ENCODE measurements around the gene SMIM44.

Gene SMIM44

GRCh38 chr19:3524904-3525451 lies 41.7 kb upstream of the SMIM44 start:
- no peaks in the 10 kb centered on the region for H3K4me1 ChIP-seq (ENCODE audit: control insufficient read depth, insufficient read depth, low read length, unreplicated experiment)
- no peaks in the 10 kb centered on the region for H3K36me3 ChIP-seq (ENCODE audit: insufficient read depth, low read length)
- H3K79me2 ChIP-seq (ENCODE audit: control insufficient read depth, insufficient read depth, low read length, unreplicated experiment): peaks cover 7% of the 10 kb centered on the region
- H3K27ac ChIP-seq (ENCODE audit: low read depth, low read length): no peak overlapping the region
- H3K27me3 ChIP-seq (ENCODE audit: insufficient read depth, low read length): no peaks in the 10 kb centered on the region
- H3K4me3 ChIP-seq (ENCODE audit: low read depth, low read length): no peak overlapping the region
- no peak overlapping the region for H2AFZ ChIP-seq (ENCODE audit: low read length, unreplicated experiment)

DNA sequence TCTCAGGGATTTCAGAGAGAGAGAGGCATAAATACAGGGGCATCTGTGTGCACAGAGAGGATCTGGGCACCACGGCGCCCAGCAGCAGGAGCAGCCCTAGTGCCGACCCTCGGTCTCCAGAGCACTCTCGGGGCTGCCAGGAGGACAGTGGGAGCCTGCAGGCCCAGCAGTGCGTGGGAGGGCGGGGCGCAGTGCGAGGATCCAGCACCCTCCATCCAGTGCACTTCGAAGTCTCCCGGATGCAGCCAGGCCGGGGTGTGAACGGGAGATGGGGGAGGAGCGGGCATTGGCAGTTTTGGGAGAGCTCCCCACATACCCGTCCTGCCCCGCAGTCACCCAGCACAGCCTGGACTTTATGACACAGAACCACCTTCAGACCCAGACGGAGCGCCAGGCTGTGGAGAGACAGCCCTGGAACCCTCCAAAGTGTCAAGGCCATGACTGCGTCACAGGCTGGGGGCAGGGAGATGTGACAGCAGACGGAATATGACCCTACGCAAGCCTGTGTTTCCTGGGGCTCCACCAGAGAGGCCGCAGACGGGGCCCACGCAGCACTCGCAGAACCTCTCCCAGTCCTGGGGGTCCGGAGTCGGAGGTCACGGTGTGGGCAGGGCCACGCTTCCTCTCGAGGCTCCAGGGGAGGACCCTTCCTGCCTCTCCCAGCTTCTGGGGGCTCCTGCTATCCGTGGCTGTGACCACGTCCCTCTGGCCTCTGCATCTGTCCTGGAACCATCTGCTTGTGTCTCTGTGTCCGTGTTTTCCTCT lies 41.0 kb upstream of the SMIM44 start:
- H3K27me3 ChIP-seq (ENCODE audit: insufficient read depth, low read length): no peaks in the 10 kb centered on the region
- no peak overlapping the region for H2AFZ ChIP-seq (ENCODE audit: low read length, unreplicated experiment)
- peaks cover 11% of the 10 kb centered on the region for H3K79me2 ChIP-seq (ENCODE audit: control insufficient read depth, insufficient read depth, low read length, unreplicated experiment)
- no peak overlapping the region for H3K4me3 ChIP-seq (ENCODE audit: low read depth, low read length)
- no peaks in the 10 kb centered on the region for H3K4me1 ChIP-seq (ENCODE audit: control insufficient read depth, insufficient read depth, low read length, unreplicated experiment)
- no peaks in the 10 kb centered on the region for H3K36me3 ChIP-seq (ENCODE audit: insufficient read depth, low read length)
- H3K27ac ChIP-seq (ENCODE audit: low read depth, low read length): no peak overlapping the region

DNA sequence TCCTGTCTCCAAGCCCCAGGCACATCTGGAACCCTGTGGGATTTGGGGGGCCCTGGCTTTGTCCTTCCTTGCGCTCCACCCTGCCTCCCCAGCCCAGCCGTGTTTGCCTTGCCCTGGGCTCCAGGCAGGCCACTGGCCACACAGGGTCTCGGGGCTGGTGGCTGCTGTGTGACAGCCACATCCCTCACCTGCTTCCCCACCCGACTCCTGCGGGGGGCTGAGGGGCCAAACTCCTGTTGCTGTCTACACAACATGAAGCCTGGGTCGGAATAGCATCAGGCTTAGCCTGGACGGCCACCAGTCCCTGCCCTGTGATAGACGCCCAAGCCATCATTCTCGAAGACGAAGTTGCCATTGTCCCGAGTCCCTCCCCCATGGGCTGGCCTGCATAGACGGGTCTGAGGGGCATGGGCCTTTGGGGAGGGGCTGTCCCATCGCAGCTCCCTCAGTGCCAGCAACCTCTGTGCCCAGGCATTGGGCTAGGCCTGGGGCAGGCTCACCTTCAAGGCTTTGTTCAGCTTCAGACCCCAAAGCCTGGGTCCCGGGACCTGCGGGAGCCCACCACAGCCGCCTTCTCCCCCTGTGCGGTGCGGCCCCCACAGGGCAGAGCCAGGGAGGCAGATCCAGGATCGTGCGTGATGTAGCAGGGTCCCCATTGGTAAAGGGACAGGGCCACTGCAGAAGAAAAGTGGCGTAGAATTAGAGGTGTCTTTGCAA lies 40.3 kb upstream of the SMIM44 start:
- H3K79me2 ChIP-seq (ENCODE audit: control insufficient read depth, insufficient read depth, low read length, unreplicated experiment): peaks cover 15% of the 10 kb centered on the region
- H3K4me3 ChIP-seq (ENCODE audit: low read depth, low read length): no peak overlapping the region
- H3K4me1 ChIP-seq (ENCODE audit: control insufficient read depth, insufficient read depth, low read length, unreplicated experiment): no peaks in the 10 kb centered on the region
- no peak overlapping the region for H3K27ac ChIP-seq (ENCODE audit: low read depth, low read length)
- H3K27me3 ChIP-seq (ENCODE audit: insufficient read depth, low read length): no peaks in the 10 kb centered on the region
- H3K36me3 ChIP-seq (ENCODE audit: insufficient read depth, low read length): no peaks in the 10 kb centered on the region
- H2AFZ ChIP-seq (ENCODE audit: low read length, unreplicated experiment): no peak overlapping the region

- Histone ChIP-seq H3K27ac (ENCODE audit: low read depth, low read length) (no peak overlapping the region), H3K36me3 (ENCODE audit: insufficient read depth, low read length) (no peaks in the 10 kb centered on the region), H2AFZ (ENCODE audit: low read length, unreplicated experiment) (no peak overlapping the region), H3K27me3 (ENCODE audit: insufficient read depth, low read length) (no peaks in the 10 kb centered on the region), H3K4me3 (ENCODE audit: low read depth, low read length) (no peak overlapping the region), H3K4me1 (ENCODE audit: control insufficient read depth, insufficient read depth, low read length, unreplicated experiment) (no peaks in the 10 kb centered on the region), H3K79me2 (ENCODE audit: control insufficient read depth, insufficient read depth, low read length, unreplicated experiment) (peaks cover 20% of the 10 kb centered on the region)
Measured at GRCh38 chr19:3522421-3523360, 39.5 kb upstream of the SMIM44 start.

DNA sequence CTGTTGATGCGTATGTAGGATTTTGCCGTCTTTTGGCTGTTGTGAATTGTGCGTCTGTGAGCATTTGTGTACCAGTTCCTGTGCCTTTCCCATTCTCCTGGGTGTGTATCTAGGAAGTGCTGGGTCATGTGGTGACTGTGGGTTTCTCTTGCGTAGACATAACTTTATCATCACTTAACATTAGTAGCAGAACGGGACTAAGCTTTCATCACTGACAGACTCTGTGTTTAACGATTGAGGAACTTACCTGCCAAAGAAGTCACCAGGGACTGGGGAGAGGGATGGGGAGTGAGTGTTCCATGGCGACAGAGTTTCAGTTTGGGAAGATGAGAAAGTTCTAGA lies 37.8 kb upstream of the SMIM44 start:
- Histone ChIP-seq H3K4me1 (ENCODE audit: control insufficient read depth, insufficient read depth, low read length, unreplicated experiment) (no peaks in the 10 kb centered on the region), H3K36me3 (ENCODE audit: insufficient read depth, low read length) (no peaks in the 10 kb centered on the region), H3K4me3 (ENCODE audit: low read depth, low read length) (no peak overlapping the region), H2AFZ (ENCODE audit: low read length, unreplicated experiment) (no peak overlapping the region), H3K27me3 (ENCODE audit: insufficient read depth, low read length) (no peaks in the 10 kb centered on the region), H3K79me2 (ENCODE audit: control insufficient read depth, insufficient read depth, low read length, unreplicated experiment) (peaks cover 29% of the 10 kb centered on the region), H3K27ac (ENCODE audit: low read depth, low read length) (no peak overlapping the region)

- Histone ChIP-seq H2AFZ (ENCODE audit: low read length, unreplicated experiment) (no peak overlapping the region), H3K4me1 (ENCODE audit: control insufficient read depth, insufficient read depth, low read length, unreplicated experiment) (no peaks in the 10 kb centered on the region), H3K36me3 (ENCODE audit: insufficient read depth, low read length) (no peaks in the 10 kb centered on the region), H3K27me3 (ENCODE audit: insufficient read depth, low read length) (no peaks in the 10 kb centered on the region), H3K4me3 (ENCODE audit: low read depth, low read length) (no peak overlapping the region), H3K27ac (ENCODE audit: low read depth, low read length) (no peak overlapping the region), H3K79me2 (ENCODE audit: control insufficient read depth, insufficient read depth, low read length, unreplicated experiment) (peaks cover 35% of the 10 kb centered on the region)
Measured at GRCh38 chr19:3520166-3521103, 37.2 kb upstream of the SMIM44 start.

- no peaks in the 10 kb centered on the region for H3K27me3 ChIP-seq (ENCODE audit: insufficient read depth, low read length)
- no peak overlapping the region for H3K4me3 ChIP-seq (ENCODE audit: low read depth, low read length)
- no peak overlapping the region for H3K27ac ChIP-seq (ENCODE audit: low read depth, low read length)
- H3K36me3 ChIP-seq (ENCODE audit: insufficient read depth, low read length): no peaks in the 10 kb centered on the region
- no peak overlapping the region for H2AFZ ChIP-seq (ENCODE audit: low read length, unreplicated experiment)
- H3K4me1 ChIP-seq (ENCODE audit: control insufficient read depth, insufficient read depth, low read length, unreplicated experiment): no peaks in the 10 kb centered on the region
- peaks cover 46% of the 10 kb centered on the region for H3K79me2 ChIP-seq (ENCODE audit: control insufficient read depth, insufficient read depth, low read length, unreplicated experiment)
Measured at GRCh38 chr19:3519126-3519525, 35.9 kb upstream of the SMIM44 start.

DNA sequence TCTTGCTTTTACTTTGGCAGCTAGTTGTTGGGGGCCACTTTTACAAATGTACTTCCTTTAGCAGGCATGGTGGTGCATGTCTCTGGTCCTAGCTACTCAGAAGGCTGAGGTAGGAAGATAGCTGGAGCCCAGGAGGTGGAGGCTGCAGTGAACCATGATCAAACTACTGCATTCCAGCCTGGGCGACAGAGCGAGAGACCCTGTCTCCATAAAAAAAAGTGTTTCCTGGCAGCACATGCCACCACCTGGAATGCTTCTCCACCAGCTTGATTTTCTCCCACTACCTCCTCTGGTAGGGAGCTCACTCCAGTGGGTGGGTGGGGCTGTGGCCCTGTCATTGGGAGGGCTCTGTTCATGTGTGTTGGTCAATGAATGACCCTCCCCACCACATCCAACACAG lies 35.4 kb upstream of the SMIM44 start:
- H3K36me3 ChIP-seq (ENCODE audit: insufficient read depth, low read length): no peaks in the 10 kb centered on the region
- peaks cover 3% of the 10 kb centered on the region for H3K4me1 ChIP-seq (ENCODE audit: control insufficient read depth, insufficient read depth, low read length, unreplicated experiment)
- H3K27ac ChIP-seq (ENCODE audit: low read depth, low read length): no peak overlapping the region
- no peaks in the 10 kb centered on the region for H3K27me3 ChIP-seq (ENCODE audit: insufficient read depth, low read length)
- no peak overlapping the region for H3K4me3 ChIP-seq (ENCODE audit: low read depth, low read length)
- H3K79me2 ChIP-seq (ENCODE audit: control insufficient read depth, insufficient read depth, low read length, unreplicated experiment): peaks cover 51% of the 10 kb centered on the region
- no peak overlapping the region for H2AFZ ChIP-seq (ENCODE audit: low read length, unreplicated experiment)

GRCh38 chr19:3518255-3518654 lies 35.0 kb upstream of the SMIM44 start:
- H3K79me2 ChIP-seq (ENCODE audit: control insufficient read depth, insufficient read depth, low read length, unreplicated experiment): peaks cover 55% of the 10 kb centered on the region
- no peak overlapping the region for H3K27ac ChIP-seq (ENCODE audit: low read depth, low read length)
- no peaks in the 10 kb centered on the region for H3K36me3 ChIP-seq (ENCODE audit: insufficient read depth, low read length)
- no peak overlapping the region for H3K4me3 ChIP-seq (ENCODE audit: low read depth, low read length)
- H3K4me1 ChIP-seq (ENCODE audit: control insufficient read depth, insufficient read depth, low read length, unreplicated experiment): peaks cover 5% of the 10 kb centered on the region
- H3K27me3 ChIP-seq (ENCODE audit: insufficient read depth, low read length): no peaks in the 10 kb centered on the region
- H2AFZ ChIP-seq (ENCODE audit: low read length, unreplicated experiment): no peak overlapping the region

Measured in ACC112 (cell line).